Fibroblast of skin of abdomen (primary cell): ENCODE measurements around the gene SMIM17.
"Not testable (repeated sequence)": the region's sequence is repeated elsewhere in the genome, so short reads cannot be mapped to it uniquely, and the experiment has no call there.

Experiments
- DNase-seq: peaks from one replicate; pipeline ENCODE4 v3.0.0-alpha.2; 2013

The SMIM17 gene

GRCh38 chr19:56660381-56661107 is 17.6 kb downstream of the SMIM17 start:
- DNase-seq = no peak

GRCh38 chr19:56661248-56661647 is 18.3 kb downstream of the SMIM17 start:
- DNase-seq = no peak

GRCh38 chr19:56663931-56664500 is 21.1 kb downstream of the SMIM17 start:
- no peak for DNase-seq

GRCh38 chr19:56664511-56664910 is 21.6 kb downstream of the SMIM17 start:
- no peak for DNase-seq

- no peak for DNase-seq
These were observed 24.4 kb downstream of the SMIM17 start for GRCh38 chr19:56667311-56667870.

- no peak for DNase-seq
These were observed 25.7 kb downstream of the SMIM17 start for GRCh38 chr19:56668676-56669075.

DNA sequence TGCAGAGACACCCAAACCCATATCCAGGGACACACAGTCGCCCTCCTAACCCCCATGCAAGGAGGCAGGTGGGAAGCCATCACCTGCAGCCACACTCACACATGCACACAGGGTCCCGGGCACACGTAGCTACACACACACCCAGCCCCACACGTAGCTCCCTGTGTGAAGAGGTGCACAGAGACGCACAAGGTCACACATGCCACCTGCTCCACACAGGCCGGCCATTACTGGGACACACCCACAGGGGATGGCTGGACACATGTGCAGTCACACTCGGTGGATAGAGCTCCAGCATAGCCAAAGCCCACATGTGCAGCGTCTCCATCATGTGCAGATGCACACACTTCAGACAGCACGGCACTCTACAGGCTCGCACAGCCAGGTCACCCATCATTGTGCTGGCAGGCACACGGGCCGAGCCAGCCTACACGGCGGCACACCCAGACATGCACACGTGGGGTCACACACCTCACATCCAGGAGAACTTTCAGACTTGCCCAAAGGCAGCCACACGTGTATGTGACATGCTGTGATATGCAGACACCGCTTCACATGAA is 27.5 kb downstream of the SMIM17 start:
- no peak for DNase-seq

DNA sequence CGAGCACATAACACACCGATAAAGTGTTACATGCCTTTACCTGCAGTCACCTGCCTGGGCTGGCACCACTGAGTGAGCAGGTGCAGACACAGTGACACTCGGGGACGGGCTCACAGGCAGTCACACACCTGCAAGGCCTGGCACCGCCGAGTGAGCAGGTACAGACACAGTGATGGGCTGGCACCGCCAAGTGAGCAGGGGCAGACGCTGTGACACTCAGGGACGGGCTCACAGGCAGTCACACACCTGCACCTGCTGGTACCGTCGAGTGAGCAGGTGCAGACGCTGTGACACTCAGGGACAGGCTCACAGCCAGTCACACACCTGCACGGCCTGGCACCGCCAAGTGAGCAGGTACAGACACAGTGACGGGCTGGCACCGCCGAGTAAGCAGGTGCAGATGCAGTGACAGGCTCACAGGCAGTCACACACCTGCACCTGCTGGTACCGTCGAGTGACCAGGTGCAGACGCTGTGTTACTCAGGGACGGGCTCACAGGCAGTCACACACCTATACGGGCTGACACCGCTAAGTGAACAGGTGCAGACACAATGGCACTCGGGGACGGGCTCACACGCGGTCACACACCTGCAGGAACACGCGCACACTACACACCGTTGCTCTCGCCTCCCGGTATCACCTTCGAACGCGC is 28.1 kb downstream of the SMIM17 start:
- DNase-seq = no peak

DNA sequence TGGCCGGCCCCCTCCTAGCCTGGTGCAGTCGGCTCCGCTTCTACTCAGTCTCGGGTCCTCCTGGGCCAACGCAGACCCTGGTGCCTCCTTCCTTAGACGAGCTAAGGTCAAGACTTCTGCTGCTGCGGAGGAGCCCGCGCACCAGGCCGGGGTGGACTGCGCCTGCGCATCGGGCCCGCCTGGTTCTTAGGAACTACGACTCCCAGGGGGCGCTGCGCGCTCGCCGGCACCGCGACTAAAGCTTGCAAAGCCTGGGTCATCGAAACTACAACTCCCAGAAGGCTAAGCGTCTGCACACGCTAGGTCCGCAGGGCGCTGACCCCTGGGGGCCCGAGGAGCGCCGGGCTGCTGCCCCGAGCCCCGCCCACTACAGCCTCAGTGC is 28.6 kb downstream of the SMIM17 start, which contains the start of gene ZNF835:
ZNF835 (minus strand) TSS at position 145 of the 382 bp plus-strand sequence. CDS start 6,559 bp downstream, outside the sequence.
- DNase-seq = no peak

- not testable (repeated sequence) for DNase-seq
These were observed 29.7 kb downstream of the SMIM17 start for GRCh38 chr19:56672610-56673009.

DNA sequence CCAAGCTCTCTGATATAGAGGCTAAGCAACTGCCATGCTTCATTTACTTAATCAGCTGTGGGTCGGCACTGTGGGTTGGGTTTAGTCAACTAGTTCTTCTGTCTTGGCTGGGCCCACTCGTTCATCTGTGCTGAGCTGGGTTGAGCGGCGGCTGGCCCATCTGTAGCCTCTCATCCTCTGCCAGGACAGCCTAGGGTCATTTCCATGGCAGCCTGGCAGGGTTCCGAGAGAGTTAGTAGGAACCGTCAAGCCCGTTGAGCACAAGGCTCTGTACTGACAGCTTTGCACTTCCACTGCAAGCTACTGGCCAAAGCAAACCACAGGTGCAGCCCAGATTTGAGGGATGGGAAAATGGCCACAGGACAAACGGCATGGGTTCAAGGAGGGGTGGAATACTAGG is 35.2 kb downstream of the SMIM17 start:
- no peak for DNase-seq

DNA sequence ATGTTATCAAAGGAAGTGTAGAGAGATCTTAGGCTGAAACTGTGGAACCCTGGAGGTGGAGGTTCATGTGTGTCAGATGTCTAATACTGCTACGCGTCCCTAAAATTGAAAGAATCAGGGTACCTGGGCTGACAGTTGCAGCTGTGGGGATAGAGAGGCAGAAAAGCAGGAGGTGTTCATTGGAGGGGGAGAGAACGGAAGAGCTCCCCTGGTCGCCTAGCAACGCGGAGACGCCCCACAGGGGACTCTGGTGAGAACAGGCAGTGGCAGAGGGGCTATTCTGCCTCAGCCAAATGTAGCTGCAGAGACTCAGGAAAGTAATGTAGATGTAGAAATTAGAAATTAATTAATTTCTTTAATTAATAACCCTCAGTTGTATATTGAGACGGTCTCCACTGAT is 38.7 kb downstream of the SMIM17 start:
- no peak for DNase-seq

- no peak for DNase-seq
These were observed 40.2 kb downstream of the SMIM17 start for GRCh38 chr19:56683116-56683515.

DNA sequence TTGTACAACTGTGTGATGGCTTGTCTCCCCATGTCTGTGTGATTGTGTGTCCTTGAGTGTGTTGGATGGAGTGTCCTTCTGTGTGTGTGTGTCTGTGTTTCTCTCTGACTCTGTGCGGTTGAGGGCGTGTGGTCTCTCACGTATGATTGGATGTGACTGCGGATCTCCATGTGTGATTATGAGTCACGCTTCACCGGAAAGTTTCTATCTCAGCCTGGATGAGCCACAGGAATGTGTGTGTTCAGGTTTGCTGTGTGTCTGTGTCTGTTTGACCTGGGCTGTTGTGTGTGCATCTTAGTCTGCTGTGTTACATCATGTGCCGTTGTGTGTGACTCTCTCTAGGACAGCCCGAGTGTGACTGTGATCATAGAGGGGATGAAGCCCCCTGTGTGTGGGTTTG is 44.1 kb downstream of the SMIM17 start:
- DNase-seq = no peak

DNA sequence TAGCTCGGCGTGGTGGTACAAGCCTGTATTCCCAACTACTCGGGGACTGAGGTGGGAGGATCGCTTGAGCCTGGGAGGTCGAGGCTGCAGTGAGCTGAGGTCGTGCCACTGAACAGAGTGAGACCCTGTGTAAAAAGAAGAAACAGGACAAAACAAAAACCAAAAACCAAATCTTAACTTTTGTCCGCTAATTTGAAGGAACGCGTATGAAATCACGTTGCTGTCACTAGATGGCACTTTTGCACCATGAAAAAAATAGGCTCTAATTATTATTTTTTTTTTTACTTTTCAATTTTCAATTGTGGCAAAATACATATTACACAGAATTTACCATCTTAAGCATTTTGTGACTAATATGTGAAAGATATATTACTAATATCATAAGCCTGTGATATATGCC is 46.2 kb downstream of the SMIM17 start:
- DNase-seq = no peak

DNA sequence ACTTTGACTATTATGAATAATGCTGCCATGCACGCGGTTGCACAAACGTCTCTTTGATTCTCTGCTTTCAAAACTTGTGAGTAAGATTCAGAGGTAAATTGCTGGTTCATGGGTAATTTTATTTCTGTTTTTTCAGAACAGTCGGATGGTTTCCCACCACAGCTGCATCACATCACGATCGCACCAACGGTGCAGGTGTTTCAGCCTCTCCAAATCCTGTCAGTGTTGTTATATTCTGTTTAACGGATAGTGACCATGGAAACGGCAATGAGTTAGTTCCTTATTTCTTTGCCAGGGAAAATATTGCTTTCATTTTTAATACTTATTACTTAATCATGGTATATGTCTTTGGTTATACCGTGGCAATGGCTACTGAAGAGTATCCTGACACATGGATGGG is 47.7 kb downstream of the SMIM17 start:
- DNase-seq = no peak

DNA sequence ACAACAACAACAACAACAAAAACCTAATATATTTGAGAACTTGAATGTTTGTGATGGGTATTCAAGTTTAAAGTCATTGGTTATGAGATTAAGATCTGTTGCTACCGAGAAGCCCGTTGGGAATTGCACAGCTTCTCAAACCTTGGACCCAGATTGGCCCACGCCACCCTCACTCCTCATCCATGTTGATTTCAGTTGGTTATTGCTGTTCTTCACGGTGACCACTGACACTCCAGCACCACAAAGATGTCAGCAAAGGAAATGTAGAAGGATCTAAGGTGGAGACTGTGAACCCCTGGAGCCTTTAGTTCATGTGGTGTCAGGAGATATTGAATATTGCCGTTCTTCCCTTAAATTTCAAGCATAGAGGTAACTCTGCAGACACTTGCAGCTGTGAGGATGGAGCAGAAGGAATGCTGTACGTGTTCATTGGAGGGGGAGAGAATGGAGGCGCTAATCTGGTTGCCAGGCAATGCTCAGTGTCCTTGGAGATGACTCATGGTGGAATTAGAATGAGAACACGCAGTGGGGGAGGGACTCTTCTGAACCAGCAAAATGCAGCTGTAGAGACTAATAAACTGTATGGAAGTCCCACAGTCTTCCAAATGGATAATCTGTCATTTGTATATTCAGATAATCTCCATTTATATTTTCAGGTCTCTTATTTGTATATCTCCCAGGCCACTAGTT is 49.4 kb downstream of the SMIM17 start:
- no peak for DNase-seq

- no peak for DNase-seq
These were observed 56.6 kb downstream of the SMIM17 start for GRCh38 chr19:56699552-56699951.

DNA sequence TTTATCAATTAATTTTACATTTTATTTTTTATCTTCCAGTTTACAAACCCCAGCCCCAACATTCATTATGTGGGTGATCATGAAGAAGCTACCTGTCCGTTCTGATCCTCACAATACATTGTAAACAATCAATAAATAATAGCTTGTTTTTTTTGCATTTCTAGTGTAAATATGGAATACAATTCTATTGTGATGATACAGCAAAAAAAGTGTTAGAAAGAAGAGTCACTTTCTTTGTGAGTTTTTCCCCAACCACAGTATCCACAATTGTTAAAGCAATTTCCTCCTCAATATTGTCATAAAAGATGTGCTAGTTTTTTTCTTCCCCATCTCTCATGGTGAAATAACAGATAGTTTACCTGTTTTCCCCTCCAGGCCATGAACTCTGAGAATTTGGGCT is 58.9 kb downstream of the SMIM17 start:
- no peak for DNase-seq

DNA sequence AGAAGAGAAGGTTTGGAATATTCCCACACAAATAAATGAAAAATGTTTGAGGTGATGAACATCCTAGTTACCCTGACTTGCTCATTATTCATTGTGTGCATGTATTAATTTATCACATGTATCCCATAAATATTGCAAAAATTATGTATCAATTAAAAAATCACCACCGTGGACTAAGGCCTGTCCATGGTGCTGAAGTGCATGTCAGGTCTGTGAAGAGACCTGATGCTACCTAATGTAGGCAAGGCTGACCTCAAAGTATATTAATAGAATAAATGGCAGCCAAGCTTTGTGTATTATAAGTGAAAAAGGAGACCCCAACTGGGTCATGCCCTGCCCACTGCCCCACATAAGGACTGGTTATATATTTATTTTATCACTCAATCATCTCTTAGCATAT is 63.0 kb downstream of the SMIM17 start:
- DNase-seq = no peak
